ENCODE results near the gene VAMP2. TPM values are rescaled to one million over a fixed set of nuclear protein-coding genes. Genes with fewer than 3 reads are reported as not detected.

VAMP2 gene
- total and polyA plus RNA-seq, 2 of the 4 experiments (the other 2 are of a cell fraction): 2.3 to 33.3 TPM

DNA sequence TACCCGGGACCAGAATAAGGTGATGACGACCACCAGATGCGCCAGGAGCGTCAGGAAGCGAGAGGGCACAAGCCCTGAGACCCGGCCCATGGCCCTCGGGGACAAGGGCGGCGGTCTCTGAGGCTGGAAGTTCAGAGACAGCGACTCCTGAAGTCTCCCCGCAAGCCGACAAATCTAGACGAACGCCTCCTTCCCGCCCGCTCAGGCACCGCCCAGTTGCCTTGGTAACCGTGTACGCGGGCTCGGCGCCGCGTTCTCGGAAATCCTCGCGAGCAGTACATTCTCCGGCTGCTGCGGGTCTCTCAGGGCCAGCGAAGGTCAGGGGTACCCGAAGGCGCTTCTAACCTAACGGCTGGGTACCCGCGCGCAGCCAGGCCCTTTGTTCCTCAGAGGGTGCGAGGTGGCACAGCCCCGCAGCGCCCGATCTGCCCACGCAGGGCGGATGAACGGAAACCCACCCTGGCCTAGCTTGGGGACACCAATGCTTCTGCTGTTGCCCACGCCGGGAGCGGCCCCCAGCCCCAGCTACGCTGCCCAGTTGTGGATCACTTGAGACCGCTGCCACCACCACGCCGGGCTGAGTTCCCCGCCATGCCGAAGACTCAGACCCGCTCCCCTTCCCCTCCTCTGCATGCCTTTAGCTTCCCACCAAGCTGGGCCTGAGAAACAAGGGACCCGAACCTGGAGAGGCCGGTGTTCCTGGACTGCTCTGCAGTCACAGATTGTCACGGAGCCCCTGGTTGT lies 13.6 kb upstream of the VAMP2 start, which contains the start of gene TMEM107:
Gene TMEM107 (minus strand): TSS at position 184 of the 744 bp plus-strand sequence. CDS start 94 bp downstream, at position 90.
- DNase-seq: peak; percentile 72
- Histone ChIP-seq H2BK5ac (ENCODE audit: low read depth, low read length, poor library complexity, severe bottlenecking) (peak within 1 kb of the TSS; percentile 66), H3K4me2 (ENCODE audit: low read depth, low read length) (peak within 1 kb of the TSS; percentile 90), H4K8ac (ENCODE audit: low read depth in 2 of 2, low read length in 2 of 2) (peak within 1 kb of the TSS; percentile 98), H2AFZ (replicated peaks; ENCODE audit: low read length, poor library complexity) (peak within 1 kb of the TSS; percentile 100), H3K14ac (replicated peaks; ENCODE audit: low read depth, low read length) (peak within 1 kb of the TSS; percentile 87), H3K9ac (ENCODE audit: low read depth, low read length) (peak within 1 kb of the TSS; percentile 88), H4K91ac (ENCODE audit: insufficient read depth, low read depth, low read length) (peak within 1 kb of the TSS; percentile 82), H3K56ac (ENCODE audit: extremely low read depth, insufficient read depth, low read length) (peak within 1 kb of the TSS; percentile 73), H4K5ac (ENCODE audit: low read depth, low read length) (peak within 1 kb of the TSS; percentile 84), H3K27me3 (ENCODE audit: control insufficient read depth, insufficient read depth, low read length) (no peaks in the 10 kb centered on the region), H3K23ac (ENCODE audit: low read depth, low read length) (peak within 1 kb of the TSS; percentile 86), H2BK20ac (ENCODE audit: low read depth, low read length) (no peak within 1 kb of the TSS; the same call in 1 of the 2 replicates), H3K27ac (ENCODE audit: insufficient read depth, low read length) (peak within 1 kb of the TSS; percentile 86), H3K36me3 (ENCODE audit: control insufficient read depth, insufficient read depth, low read length) (no peaks in the 10 kb centered on the region), H3K18ac (ENCODE audit: low read depth, low read length) (peak within 1 kb of the TSS; percentile 4; the same call in 1 of the 2 replicates), H2BK120ac (ENCODE audit: low read depth, low read length) (0 out of 2 replicates have a peak within 1 kb of the TSS, but pooled peaks have one; percentile 7), H3K4ac (ENCODE audit: low read depth, low read length) (peak within 1 kb of the TSS; percentile 81), H3K79me1 (ENCODE audit: low read depth in 1 of 2, low read length in 2 of 2) (peaks cover 9 to 30% of the 10 kb centered on the region in 2 experiments; a peak in 3 of 4 replicates), H3K9me3 (ENCODE audit: control insufficient read depth, insufficient read depth, low read length) (no peaks in the 10 kb centered on the region), H3K4me1 (ENCODE audit: control insufficient read depth, insufficient read depth, low read length) (peaks cover 12% of the 10 kb centered on the region), H4K20me1 (ENCODE audit: insufficient read depth, low read length) (peaks cover 8% of the 10 kb centered on the region; the same call in 1 of the 2 replicates), H2AK9ac (replicated peaks; ENCODE audit: low read depth, low read length, poor library complexity) (peak within 1 kb of the TSS; percentile 98), H2BK15ac (ENCODE audit: low read depth, low read length) (no peak within 1 kb of the TSS; the same call in 2 of the 3 replicates), H3K4me3 (ENCODE audit: insufficient read depth, low read depth, low read length) (peak within 1 kb of the TSS; percentile 65), H3K9me1 (ENCODE audit: insufficient read depth, low read length) (peaks cover 21% of the 10 kb centered on the region), H2AK5ac (ENCODE audit: low read depth, low read length) (peak within 1 kb of the TSS; percentile 48)
- ChIA-PET POLR2A (ENCODE audit: unreplicated experiment) (interaction anchor here (0.5 kb wide), 1 partner anchor 526 kb away, joined by 4 read pairs; the partner anchor contains the start of gene ATP1B2), CTCF (no interaction called here)
- 2% methylated on average over 48 of the region's 56 CpGs; no CpG with 5 or more reads in 1 of the 2 experiments for WGBS, 2 experiments (ENCODE audit: extremely low coverage in 2 of 2, insufficient read length in 1 of 2)
- peak; percentile 80 for ATAC-seq (ENCODE audit: low read depth)
- intact Hi-C loops (cut with micrococcal nuclease) (no loop called here), dilution Hi-C loops (cut with HindIII; ENCODE audit: low sequenced_read_pairs, unreplicated experiment) (no loop called here), in situ Hi-C loops (cut with MboI; ENCODE audit: low sequenced_read_pairs) (no loop called here)
- BruUV-seq (replicated peaks): no TSS peak
- TF ChIP-seq MXI1 (IDR thresholded peaks at IDR 0.05; ENCODE audit: borderline replicate concordance, low read depth, low read length): 0 out of 2 replicates have a peak, but pooled peaks have one; percentile 19
- TF ChIP-seq MAFK (IDR thresholded peaks at IDR 0.05; ENCODE audit: low read depth, low read length): no peak
